H9 (cell line): Measurements from ENCODE around the gene FLT1. TPM values are rescaled to one million over a fixed set of nuclear protein-coding genes. Genes with fewer than 3 reads are reported as not detected.
A peak's percentile ranks its signal among the peaks of the same experiment; 100 is the strongest.

Source experiments
- DNase-seq: peaks from one replicate; pipeline ENCODE4 v3.0.0-alpha.2; 2017
- H2AFZ ChIP-seq: one replicate; pipeline ENCODE4 v1.6.1; 2013; ENCODE audit warnings: mild to moderate bottlenecking, low read length, control low read depth, moderate library complexity
- H2AK5ac ChIP-seq: 2 replicates; pipeline ENCODE4 v1.6.1; 2013; ENCODE audit warnings: low read length, control low read depth, mixed read lengths; ENCODE audit not compliant: insufficient read length
- H2BK120ac ChIP-seq: one replicate; pipeline ENCODE4 v1.6.1; 2013; ENCODE audit warnings: low read depth, mild to moderate bottlenecking, low read length, control low read depth, inconsistent platforms; ENCODE audit not compliant: poor library complexity, severe bottlenecking
- H2BK12ac ChIP-seq: 2 replicates; pipeline ENCODE4 v1.6.1; 2013; ENCODE audit warnings: low read length, control low read depth, mixed read lengths, low read depth; ENCODE audit not compliant: insufficient read length
- H2BK15ac ChIP-seq: 2 replicates; pipeline ENCODE4 v1.6.1; 2013; ENCODE audit warnings: low read depth, low read length, control low read depth
- H2BK20ac ChIP-seq: one replicate; pipeline ENCODE4 v1.6.1; 2013; ENCODE audit warnings: low read depth, mild to moderate bottlenecking, low read length, control low read depth, inconsistent platforms; ENCODE audit not compliant: poor library complexity, severe bottlenecking
- H2BK5ac ChIP-seq: 2 replicates; pipeline ENCODE4 v1.6.1; 2013; ENCODE audit warnings: low read length, control low read depth, mixed read lengths; ENCODE audit not compliant: insufficient read length
- H3K14ac ChIP-seq: 2 replicates; pipeline ENCODE4 v1.6.1; 2013; ENCODE audit warnings: low read length, control low read depth; ENCODE audit not compliant: insufficient read depth
- H3K18ac ChIP-seq: 2 replicates; pipeline ENCODE4 v1.6.1; 2013; ENCODE audit warnings: low read depth, mild to moderate bottlenecking, mixed read lengths, low read length, control low read depth; ENCODE audit not compliant: insufficient read length
- H3K23ac ChIP-seq: 2 replicates; pipeline ENCODE4 v1.6.1; 2013; ENCODE audit warnings: low read length, control low read depth, mixed read lengths, low read depth; ENCODE audit not compliant: insufficient read length
- H3K23me2 ChIP-seq: 2 replicates; pipeline ENCODE4 v1.6.1; 2013; ENCODE audit warnings: low read depth, mild to moderate bottlenecking, mixed read lengths, low read length, control low read depth; ENCODE audit not compliant: insufficient read length, poor library complexity, severe bottlenecking
- H3K27ac ChIP-seq: 2 replicates; pipeline ENCODE4 v1.5.1; 2013; ENCODE audit warnings: low read length, control low read depth, mixed read lengths, low read depth; ENCODE audit not compliant: insufficient read length
- H3K27me3 ChIP-seq: 2 replicates; pipeline ENCODE4 v1.6.1; 2013; ENCODE audit warnings: low read length, control low read depth, inconsistent platforms; ENCODE audit not compliant: insufficient read depth
- H3K4ac ChIP-seq: 2 replicates; pipeline ENCODE4 v1.6.1; 2013; ENCODE audit warnings: low read depth, mild to moderate bottlenecking, control low read depth, inconsistent platforms, low read length, moderate library complexity
- H3K4me1 ChIP-seq: 2 replicates; pipeline ENCODE4 v1.6.1; 2013; ENCODE audit warnings: low read length, control low read depth, inconsistent platforms; ENCODE audit not compliant: insufficient read depth
- H3K4me2 ChIP-seq: 2 replicates; pipeline ENCODE4 v1.6.1; 2013; ENCODE audit warnings: low read length, control low read depth, mixed read lengths; ENCODE audit not compliant: insufficient read length, insufficient read depth
- H3K56ac ChIP-seq: 2 replicates; pipeline ENCODE4 v1.6.1; 2013; ENCODE audit warnings: low read depth, mild to moderate bottlenecking, mixed read lengths, low read length, control low read depth; ENCODE audit not compliant: insufficient read length
- H3K79me1 ChIP-seq: 2 replicates; pipeline ENCODE4 v1.6.1; 2013; ENCODE audit warnings: low read depth, mild to moderate bottlenecking, moderate library complexity, low read length, control low read depth, inconsistent platforms; ENCODE audit not compliant: insufficient read depth, poor library complexity, severe bottlenecking
- H3K79me2 ChIP-seq: 2 replicates; pipeline ENCODE4 v1.6.1; 2013; ENCODE audit warnings: low read length, control low read depth, inconsistent platforms; ENCODE audit not compliant: insufficient read depth
- H3K9ac ChIP-seq: 2 replicates; pipeline ENCODE4 v1.6.1; 2013; ENCODE audit warnings: low read length, control low read depth, mixed read lengths; ENCODE audit not compliant: insufficient read length; ENCODE audit errors: extremely low read depth
- H3K9me3 ChIP-seq: one replicate; pipeline ENCODE4 v1.6.1; 2013; ENCODE audit warnings: low read depth, low read length, inconsistent platforms; ENCODE audit not compliant: control insufficient read depth
- H3T11ph ChIP-seq: one replicate; pipeline ENCODE4 v1.6.1; 2013; ENCODE audit warnings: mild to moderate bottlenecking, low read length, control low read depth, inconsistent platforms
- H4K20me1 ChIP-seq: one replicate; pipeline ENCODE4 v1.6.1; 2013; ENCODE audit not compliant: control insufficient read depth, insufficient read length, insufficient read depth
- H4K5ac ChIP-seq: 2 replicates; pipeline ENCODE4 v1.6.1; 2013; ENCODE audit warnings: low read depth, mild to moderate bottlenecking, mixed read lengths, low read length, control low read depth; ENCODE audit not compliant: insufficient read length
- H4K8ac ChIP-seq: replicated peaks from 2 replicates; pipeline ENCODE4 v1.6.1; 2013; ENCODE audit warnings: low read length, control low read depth, mixed read lengths, low read depth; ENCODE audit not compliant: insufficient read length
- H4K91ac ChIP-seq: 2 replicates; pipeline ENCODE4 v1.6.1; 2013; ENCODE audit warnings: low read depth, mild to moderate bottlenecking, moderate library complexity, mixed read lengths, low read length, control low read depth; ENCODE audit not compliant: insufficient read length
- H3K27ac Mint-ChIP-seq, 3 experiments: 2 replicates in 2 of 3; 3 replicates in 1 of 3; pipeline ENCODE4 v1.8.0; 2020 to 2021; ENCODE audit warnings: mixed read lengths in 3 of 3, mild to moderate bottlenecking in 1 of 3, moderate library complexity in 1 of 3
- H3K27me3 Mint-ChIP-seq: 2 replicates; pipeline ENCODE4 v1.8.0; 2021; ENCODE audit warnings: low read depth, mild to moderate bottlenecking, moderate library complexity, mixed read lengths
- H3K36me3 Mint-ChIP-seq, 3 experiments: 2 replicates in 2 of 3; 3 replicates in 1 of 3; pipeline ENCODE4 v1.8.0; 2020 to 2021; ENCODE audit warnings: low read depth in 3 of 3, mixed read lengths in 3 of 3; ENCODE audit not compliant: insufficient read depth in 1 of 3
- H3K4me1 Mint-ChIP-seq, 2 experiments: 2 replicates each; pipeline ENCODE4 v1.8.0; 2020; ENCODE audit warnings: mixed read lengths in 2 of 2
- H3K4me3 Mint-ChIP-seq, 2 experiments: 2 replicates in 1 of 2; 3 replicates in 1 of 2; pipeline ENCODE4 v1.8.0; 2020 to 2021; ENCODE audit warnings: mild to moderate bottlenecking in 2 of 2, mixed read lengths in 2 of 2, moderate library complexity in 1 of 2
- H3K9me3 Mint-ChIP-seq, 2 experiments: 2 replicates in 1 of 2; 3 replicates in 1 of 2; pipeline ENCODE4 v1.8.0; 2020; ENCODE audit warnings: mild to moderate bottlenecking in 2 of 2, mixed read lengths in 2 of 2, moderate library complexity in 1 of 2
- WGBS: extraction: QIAGEN DNeasy Blood & Tissue Kit; methylation state at CpG from one replicate; pipeline ENCODE4 v1.1.7; 2013; ENCODE audit warnings: missing lambda C conversion rate, low lambda C conversion rate, mixed read lengths; ENCODE audit not compliant: insufficient read length; ENCODE audit errors: extremely low coverage; 5-methylcytosine and 5-hydroxymethylcytosine counted together
- total RNA-seq: library from RNA; stranded (reverse); gene quantifications from 2 replicates; pipeline ENCODE4 v1.2.1, GENCODE V29; 2021
- TF ChIP-seq, protein P1 (sequence below): fragments of 200-600 bp; sonication (generic); conservative IDR thresholded peaks from 3 replicates; pipeline ENCODE4 v1.8.0; 2021; ENCODE audit warnings: antibody characterized with exemption, mild to moderate bottlenecking

The FLT1 gene
- total RNA-seq, 1 experiment from 2014 or later = 84.1 TPM

- no peak overlapping the region for H3K56ac ChIP-seq
- no peak overlapping the region for H2AFZ ChIP-seq
- no peak overlapping the region for H3K4ac ChIP-seq
- no peak overlapping the region for H2AK5ac ChIP-seq
- no peak overlapping the region for H2BK5ac ChIP-seq
- no peak overlapping the region for H2BK12ac ChIP-seq
- peaks cover 50 to 70% (median 55%) of the 10 kb centered on the region in 3 experiments for H3K36me3 Mint-ChIP-seq
- H4K20me1 ChIP-seq = no peaks in the 10 kb centered on the region
- TF ChIP-seq, protein P1, sequence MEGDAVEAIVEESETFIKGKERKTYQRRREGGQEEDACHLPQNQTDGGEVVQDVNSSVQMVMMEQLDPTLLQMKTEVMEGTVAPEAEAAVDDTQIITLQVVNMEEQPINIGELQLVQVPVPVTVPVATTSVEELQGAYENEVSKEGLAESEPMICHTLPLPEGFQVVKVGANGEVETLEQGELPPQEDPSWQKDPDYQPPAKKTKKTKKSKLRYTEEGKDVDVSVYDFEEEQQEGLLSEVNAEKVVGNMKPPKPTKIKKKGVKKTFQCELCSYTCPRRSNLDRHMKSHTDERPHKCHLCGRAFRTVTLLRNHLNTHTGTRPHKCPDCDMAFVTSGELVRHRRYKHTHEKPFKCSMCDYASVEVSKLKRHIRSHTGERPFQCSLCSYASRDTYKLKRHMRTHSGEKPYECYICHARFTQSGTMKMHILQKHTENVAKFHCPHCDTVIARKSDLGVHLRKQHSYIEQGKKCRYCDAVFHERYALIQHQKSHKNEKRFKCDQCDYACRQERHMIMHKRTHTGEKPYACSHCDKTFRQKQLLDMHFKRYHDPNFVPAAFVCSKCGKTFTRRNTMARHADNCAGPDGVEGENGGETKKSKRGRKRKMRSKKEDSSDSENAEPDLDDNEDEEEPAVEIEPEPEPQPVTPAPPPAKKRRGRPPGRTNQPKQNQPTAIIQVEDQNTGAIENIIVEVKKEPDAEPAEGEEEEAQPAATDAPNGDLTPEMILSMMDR = no peak
- H3K4me3 Mint-ChIP-seq = no peak overlapping the region
- H2BK120ac ChIP-seq = no peak overlapping the region
- H3K4me1 Mint-ChIP-seq = peaks cover 43 to 50% of the 10 kb centered on the region in 2 experiments
- H3K27me3 ChIP-seq = no peaks in the 10 kb centered on the region
- whole genome bisulfite sequencing = no CpG with 5 or more reads among the region's 3 CpGs
- H2BK20ac ChIP-seq = no peak overlapping the region
- peaks cover 3% of the 10 kb centered on the region for H3K79me1 ChIP-seq
- H4K91ac ChIP-seq = no peak overlapping the region
- H4K5ac ChIP-seq = no peak overlapping the region
- H3K27me3 Mint-ChIP-seq = no peaks in the 10 kb centered on the region
- H3K9me3 Mint-ChIP-seq = peaks cover 12 to 19% of the 10 kb centered on the region in 2 experiments
- H2BK15ac ChIP-seq = no peak overlapping the region
- peak overlapping the region; percentile 20 to 93 (median 92); a peak in 5 of 7 replicates for H3K27ac Mint-ChIP-seq
- no peak overlapping the region for H4K8ac ChIP-seq
- no peak overlapping the region for H3K18ac ChIP-seq
- no peak overlapping the region for H3T11ph ChIP-seq
- H3K27ac ChIP-seq = no peak overlapping the region
- H3K4me1 ChIP-seq = peaks cover 19% of the 10 kb centered on the region
- peaks cover 5% of the 10 kb centered on the region; the same call in 1 of the 2 replicates for H3K79me2 ChIP-seq
- H3K9ac ChIP-seq = no peak overlapping the region
- H3K14ac ChIP-seq = no peak overlapping the region
- no peak overlapping the region for H3K4me2 ChIP-seq
- no peak for DNase-seq
- peaks cover 1% of the 10 kb centered on the region for H3K9me3 ChIP-seq
- H3K23ac ChIP-seq = no peak overlapping the region
- no peaks in the 10 kb centered on the region for H3K23me2 ChIP-seq
Observed at GRCh38 chr13:28442839-28443238, 52.1 kb downstream of the FLT1 start.
